Muscle of arm (tissue), 12 donors: ENCODE measurements around the gene ARHGAP19. TPM values are rescaled to one million over a fixed set of nuclear protein-coding genes. Genes with fewer than 3 reads are reported as not detected.
"Not testable (repeated sequence)": the region's sequence is repeated elsewhere in the genome, so short reads cannot be mapped to it uniquely, and the experiment has no call there.

Experiments used
- DNase-seq: peaks from one replicate; pipeline ENCODE4 v3.0.0-alpha.2; 2013
- polyA plus RNA-seq, 12 donors: library from polyadenylated mRNA; unstranded; fragments of 120-200 nt; gene quantifications; one replicate each; pipeline ENCODE4 v1.2.1, GENCODE V29; 2013; ENCODE audit not compliant: insufficient read length in 12 of 12

ARHGAP19 gene
- polyA plus RNA-seq, 12 donors, result 8.3 to 29.0 (median 14.2) TPM; not detected in 1

- DNase-seq, result not testable (repeated sequence)
Observed at GRCh38 chr10:97290576-97291356, 1.7 kb downstream of the ARHGAP19 start.

GRCh38 chr10:97290076-97290475, 2.4 kb downstream of the ARHGAP19 start:
- DNase-seq, result not testable (repeated sequence)

GRCh38 chr10:97280783-97281182, 11.7 kb downstream of the ARHGAP19 start:
- DNase-seq, result no peak

GRCh38 chr10:97279121-97279815, 13.2 kb downstream of the ARHGAP19 start:
- DNase-seq, result no peak

GRCh38 chr10:97278491-97278989, 13.9 kb downstream of the ARHGAP19 start:
- peak; percentile 80 for DNase-seq

- no peak for DNase-seq
Observed at GRCh38 chr10:97277551-97277950, 14.9 kb downstream of the ARHGAP19 start.

- DNase-seq, result no peak
Observed at GRCh38 chr10:97274828-97275227, 17.6 kb downstream of the ARHGAP19 start.

GRCh38 chr10:97273700-97274099, 18.7 kb downstream of the ARHGAP19 start:
- no peak for DNase-seq

- DNase-seq, result no peak
Observed at GRCh38 chr10:97270523-97271154, 21.8 kb downstream of the ARHGAP19 start.

GRCh38 chr10:97267671-97268070, 24.8 kb downstream of the ARHGAP19 start:
- DNase-seq, result no peak

GRCh38 chr10:97265095-97265494, 27.3 kb downstream of the ARHGAP19 start:
- DNase-seq, result not testable (repeated sequence)

- DNase-seq, result no peak
Observed at GRCh38 chr10:97263971-97264370, 28.5 kb downstream of the ARHGAP19 start.

GRCh38 chr10:97261656-97262055, 30.8 kb downstream of the ARHGAP19 start:
- DNase-seq, result no peak

- DNase-seq, result no peak
Observed at GRCh38 chr10:97261183-97261582, 31.3 kb downstream of the ARHGAP19 start.

- no peak for DNase-seq
Observed at GRCh38 chr10:97259119-97259518, 33.3 kb downstream of the ARHGAP19 start.

GRCh38 chr10:97256356-97256755, 36.1 kb downstream of the ARHGAP19 start:
- no peak for DNase-seq

- no peak for DNase-seq
Observed at GRCh38 chr10:97255512-97256293, 36.7 kb downstream of the ARHGAP19 start.

GRCh38 chr10:97254694-97255093, 37.7 kb downstream of the ARHGAP19 start:
- no peak for DNase-seq

- no peak for DNase-seq
Observed at GRCh38 chr10:97250952-97251351, 41.5 kb downstream of the ARHGAP19 start.

- DNase-seq, result no peak
Observed at GRCh38 chr10:97243836-97244235, 48.6 kb downstream of the ARHGAP19 start.

GRCh38 chr10:97238855-97239254, 53.6 kb downstream of the ARHGAP19 start:
- DNase-seq, result no peak

GRCh38 chr10:97235353-97235752, 57.1 kb downstream of the ARHGAP19 start:
- no peak for DNase-seq
